Measurements from ENCODE around the gene ANKRD1. TPM values are rescaled to one million over a fixed set of nuclear protein-coding genes. Genes with fewer than 3 reads are reported as not detected.
"Not testable (repeated sequence)": the region's sequence is repeated elsewhere in the genome, so short reads cannot be mapped to it uniquely, and the experiment has no call there.

ANKRD1 gene
- total RNA-seq, 1 experiment from 2014 or later = 0.11 TPM

GRCh38 chr10:90905925-90906324 is 15.0 kb downstream of the ANKRD1 start:
- Histone ChIP-seq H2BK120ac (ENCODE audit: low read depth, low read length, poor library complexity, severe bottlenecking) (no peak overlapping the region), H3K56ac (ENCODE audit: insufficient read length, low read depth, low read length) (no peak overlapping the region), H4K20me1 (ENCODE audit: control insufficient read depth, insufficient read depth, insufficient read length) (no peaks in the 10 kb centered on the region), H3K4ac (ENCODE audit: low read depth, low read length) (no peak overlapping the region), H3K14ac (ENCODE audit: insufficient read depth, low read length) (no peak overlapping the region), H3K9me3 (ENCODE audit: control insufficient read depth, low read depth, low read length) (no peaks in the 10 kb centered on the region), H3K79me1 (ENCODE audit: insufficient read depth, low read depth, low read length, poor library complexity, severe bottlenecking) (no peaks in the 10 kb centered on the region), H3K27ac (ENCODE audit: insufficient read length, low read depth, low read length) (no peak overlapping the region), H3K9ac (ENCODE audit: extremely low read depth, insufficient read length, low read length) (no peak overlapping the region), H3K79me2 (ENCODE audit: insufficient read depth, low read length) (no peaks in the 10 kb centered on the region), H4K5ac (ENCODE audit: insufficient read length, low read depth, low read length) (no peak overlapping the region), H4K91ac (ENCODE audit: insufficient read length, low read depth, low read length) (no peak overlapping the region), H2BK20ac (ENCODE audit: low read depth, low read length, poor library complexity, severe bottlenecking) (no peak overlapping the region), H2BK12ac (ENCODE audit: insufficient read length, low read depth, low read length) (no peak overlapping the region), H4K8ac (replicated peaks; ENCODE audit: insufficient read length, low read depth, low read length) (no peak overlapping the region), H3K27me3 (ENCODE audit: insufficient read depth, low read length) (no peaks in the 10 kb centered on the region), H3T11ph (ENCODE audit: low read length) (no peak overlapping the region), H2BK5ac (ENCODE audit: insufficient read length, low read length) (no peak overlapping the region), H3K18ac (ENCODE audit: insufficient read length, low read depth, low read length) (no peak overlapping the region), H2BK15ac (ENCODE audit: low read depth, low read length) (no peak overlapping the region), H3K4me2 (ENCODE audit: insufficient read depth, insufficient read length, low read length) (no peak overlapping the region), H3K23ac (ENCODE audit: insufficient read length, low read depth, low read length) (no peak overlapping the region), H3K23me2 (ENCODE audit: insufficient read length, low read depth, low read length, poor library complexity, severe bottlenecking) (no peaks in the 10 kb centered on the region), H3K4me1 (ENCODE audit: insufficient read depth, low read length) (no peaks in the 10 kb centered on the region), H2AK5ac (ENCODE audit: insufficient read length, low read length) (no peak overlapping the region), H2AFZ (ENCODE audit: low read length) (no peak overlapping the region)
- no CpG with 5 or more reads among the region's 1 CpG for WGBS (ENCODE audit: extremely low coverage, insufficient read length, low lambda C conversion rate)
- Mint-ChIP-seq H3K4me1 (no peaks in the 10 kb centered on the region), H3K27ac (no peak overlapping the region), H3K36me3 (ENCODE audit: insufficient read depth in 1 of 3, low read depth in 3 of 3) (peaks cover 0 to 21% (median 16%) of the 10 kb centered on the region in 3 experiments; a peak in 5 of 7 replicates), H3K4me3 (no peak overlapping the region), H3K9me3 (peaks cover 0 to 5% of the 10 kb centered on the region in 2 experiments; a peak in 2 of 5 replicates), H3K27me3 (ENCODE audit: low read depth) (peaks cover 13% of the 10 kb centered on the region)
- DNase-seq = no peak
- no peak for TF ChIP-seq CTCF (conservative IDR thresholded peaks at IDR 0.05)

- not testable (repeated sequence) for H4K91ac ChIP-seq (ENCODE audit: insufficient read length, low read depth, low read length); H3K4me1 Mint-ChIP-seq; H2AFZ ChIP-seq (ENCODE audit: low read length); H3K4me1 ChIP-seq (ENCODE audit: insufficient read depth, low read length); H2BK20ac ChIP-seq (ENCODE audit: low read depth, low read length, poor library complexity, severe bottlenecking); DNase-seq; H3K9me3 Mint-ChIP-seq; H2AK5ac ChIP-seq (ENCODE audit: insufficient read length, low read length); H3K9me3 ChIP-seq (ENCODE audit: control insufficient read depth, low read depth, low read length); H3K27me3 ChIP-seq (ENCODE audit: insufficient read depth, low read length); H3T11ph ChIP-seq (ENCODE audit: low read length); H4K8ac ChIP-seq (replicated peaks; ENCODE audit: insufficient read length, low read depth, low read length); H4K5ac ChIP-seq (ENCODE audit: insufficient read length, low read depth, low read length); H3K79me2 ChIP-seq (ENCODE audit: insufficient read depth, low read length); H3K18ac ChIP-seq (ENCODE audit: insufficient read length, low read depth, low read length); H3K27me3 Mint-ChIP-seq (ENCODE audit: low read depth); H3K27ac Mint-ChIP-seq; H3K27ac ChIP-seq (ENCODE audit: insufficient read length, low read depth, low read length); H3K23me2 ChIP-seq (ENCODE audit: insufficient read length, low read depth, low read length, poor library complexity, severe bottlenecking); H2BK12ac ChIP-seq (ENCODE audit: insufficient read length, low read depth, low read length); H3K23ac ChIP-seq (ENCODE audit: insufficient read length, low read depth, low read length); H3K56ac ChIP-seq (ENCODE audit: insufficient read length, low read depth, low read length); H3K9ac ChIP-seq (ENCODE audit: extremely low read depth, insufficient read length, low read length); H2BK120ac ChIP-seq (ENCODE audit: low read depth, low read length, poor library complexity, severe bottlenecking); H3K79me1 ChIP-seq (ENCODE audit: insufficient read depth, low read depth, low read length, poor library complexity, severe bottlenecking); H3K4me3 Mint-ChIP-seq; H2BK5ac ChIP-seq (ENCODE audit: insufficient read length, low read length); H3K4me2 ChIP-seq (ENCODE audit: insufficient read depth, insufficient read length, low read length); H2BK15ac ChIP-seq (ENCODE audit: low read depth, low read length); H4K20me1 ChIP-seq (ENCODE audit: control insufficient read depth, insufficient read depth, insufficient read length); H3K4ac ChIP-seq (ENCODE audit: low read depth, low read length); H3K14ac ChIP-seq (ENCODE audit: insufficient read depth, low read length)
- no CpG with 5 or more reads among the region's 2 CpGs for WGBS (ENCODE audit: extremely low coverage, insufficient read length, low lambda C conversion rate)
- peaks cover 0 to 52% (median 43%) of the 10 kb centered on the region in 3 experiments; a peak in 6 of 7 replicates for H3K36me3 Mint-ChIP-seq (ENCODE audit: insufficient read depth in 1 of 3, low read depth in 3 of 3)
Measured at GRCh38 chr10:90896916-90897315, 24.0 kb downstream of the ANKRD1 start.
